Measurements from ENCODE around the gene VPS9D1.

The VPS9D1 gene

GRCh38 chr16:89732918-89733242 is 12.2 kb upstream of the VPS9D1 start:
- peaks cover 93% of the 10 kb centered on the region for H3K36me3 ChIP-seq (ENCODE audit: insufficient read depth, insufficient read length, low read length)
- no peaks in the 10 kb centered on the region for H3K9me3 ChIP-seq (ENCODE audit: insufficient read depth, low read length)

DNA sequence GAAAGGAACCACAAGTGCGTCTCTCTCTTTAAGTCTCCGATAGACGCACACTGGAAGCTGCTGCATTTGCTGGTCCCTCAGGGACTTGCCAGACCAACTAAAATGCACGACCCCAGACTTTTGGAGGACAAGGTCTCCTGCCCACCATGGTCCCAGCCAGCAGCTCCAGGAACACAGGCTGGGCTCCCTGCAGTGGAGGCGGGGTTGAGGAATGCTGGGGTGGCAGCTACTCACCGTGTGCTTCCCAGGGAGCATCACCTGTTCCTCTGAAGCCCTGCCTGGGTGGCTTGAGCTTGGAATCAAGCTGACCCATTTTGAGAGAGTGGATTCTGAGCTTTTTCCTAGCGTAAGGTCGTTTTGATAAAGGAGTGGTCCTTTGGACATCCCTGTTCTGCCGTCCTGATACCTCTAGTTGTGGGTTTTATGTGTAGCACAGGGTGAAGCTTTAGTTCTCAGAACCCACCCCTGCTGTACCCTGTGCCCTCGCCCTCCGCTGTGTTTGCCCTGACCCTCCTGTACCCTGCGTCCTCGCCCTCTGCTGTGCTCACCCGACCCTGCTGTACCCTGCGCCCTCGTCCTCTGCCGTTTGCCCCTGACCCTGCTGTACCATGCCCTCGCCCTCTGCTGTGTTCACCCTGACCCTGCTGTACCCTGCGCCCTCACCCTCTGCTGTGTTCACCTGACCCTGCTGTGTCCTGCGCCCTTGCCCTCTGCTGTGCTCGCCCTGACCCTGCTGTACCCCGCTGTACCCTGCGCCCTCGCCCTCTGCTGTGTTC is 11.6 kb upstream of the VPS9D1 start:
- Histone ChIP-seq H3K4me1 (ENCODE audit: insufficient read depth, insufficient read length) (peaks cover 19% of the 10 kb centered on the region), H3K9ac (ENCODE audit: insufficient read length, low read depth) (no peak overlapping the region), H3K9me3 (ENCODE audit: insufficient read depth, low read length) (no peaks in the 10 kb centered on the region), H3K27me3 (ENCODE audit: insufficient read depth, insufficient read length) (no peaks in the 10 kb centered on the region), H3K4me3 (ENCODE audit: insufficient read length, low read depth) (no peak overlapping the region), H3K36me3 (ENCODE audit: insufficient read depth, insufficient read length, low read length) (peaks cover 93% of the 10 kb centered on the region)
- DNase-seq (ENCODE audit: low read depth, low spot score): no peak
- TF ChIP-seq ZNF274 (IDR thresholded peaks at IDR 0.05; ENCODE audit: low read depth, low read length) (no peak), SUZ12 (IDR thresholded peaks at IDR 0.05; ENCODE audit: extremely low read depth, insufficient read depth, insufficient read length) (no peak), YY1 (IDR thresholded peaks at IDR 0.05; ENCODE audit: insufficient read depth, insufficient read length) (no peak)

More at GRCh38 chr16:89732918-89733242, 12.2 kb upstream of the VPS9D1 start:
- no peak for DNase-seq (ENCODE audit: low read depth, low spot score)
- TF ChIP-seq YY1 (IDR thresholded peaks at IDR 0.05; ENCODE audit: insufficient read depth, insufficient read length) (no peak), ZNF274 (IDR thresholded peaks at IDR 0.05; ENCODE audit: low read depth, low read length) (no peak), SUZ12 (IDR thresholded peaks at IDR 0.05; ENCODE audit: extremely low read depth, insufficient read depth, insufficient read length) (no peak)
- H3K9ac ChIP-seq (ENCODE audit: insufficient read length, low read depth): no peak overlapping the region
- no peak overlapping the region for H3K4me3 ChIP-seq (ENCODE audit: insufficient read length, low read depth)
- H3K4me1 ChIP-seq (ENCODE audit: insufficient read depth, insufficient read length): peaks cover 19% of the 10 kb centered on the region
- H3K27me3 ChIP-seq (ENCODE audit: insufficient read depth, insufficient read length): no peaks in the 10 kb centered on the region

DNA sequence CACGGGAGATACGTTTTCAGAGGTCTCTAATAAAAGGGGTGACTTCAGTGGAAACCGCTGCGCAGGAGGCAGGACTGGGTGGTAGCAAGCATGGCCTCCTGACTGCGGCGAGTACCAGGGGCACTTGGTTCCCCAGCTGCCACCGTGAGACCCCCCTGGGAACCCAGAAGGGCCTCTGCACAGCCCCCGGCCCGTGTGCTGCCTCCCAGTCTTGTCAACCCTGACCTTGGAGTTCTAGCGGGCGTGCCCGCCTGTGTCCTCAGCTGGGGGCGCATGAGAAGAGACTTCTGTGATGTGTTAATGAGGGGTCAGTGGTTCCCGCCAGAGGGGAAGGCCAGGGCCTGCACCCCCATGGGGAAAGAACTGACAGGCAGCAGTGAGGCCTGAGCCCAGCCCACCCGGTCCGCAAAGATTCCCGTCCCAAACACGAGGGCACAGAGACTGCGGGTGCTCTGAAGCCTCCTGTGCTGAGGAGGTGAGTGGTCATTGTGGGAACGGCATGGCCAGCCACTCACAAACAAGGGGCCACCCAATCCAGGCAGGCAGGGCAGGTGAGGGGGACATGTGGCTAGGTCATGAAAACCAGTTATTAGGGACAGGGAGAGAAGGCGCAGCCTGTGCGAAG is 10.0 kb upstream of the VPS9D1 start:
- no peak for DNase-seq (ENCODE audit: low read depth, low spot score)

DNA sequence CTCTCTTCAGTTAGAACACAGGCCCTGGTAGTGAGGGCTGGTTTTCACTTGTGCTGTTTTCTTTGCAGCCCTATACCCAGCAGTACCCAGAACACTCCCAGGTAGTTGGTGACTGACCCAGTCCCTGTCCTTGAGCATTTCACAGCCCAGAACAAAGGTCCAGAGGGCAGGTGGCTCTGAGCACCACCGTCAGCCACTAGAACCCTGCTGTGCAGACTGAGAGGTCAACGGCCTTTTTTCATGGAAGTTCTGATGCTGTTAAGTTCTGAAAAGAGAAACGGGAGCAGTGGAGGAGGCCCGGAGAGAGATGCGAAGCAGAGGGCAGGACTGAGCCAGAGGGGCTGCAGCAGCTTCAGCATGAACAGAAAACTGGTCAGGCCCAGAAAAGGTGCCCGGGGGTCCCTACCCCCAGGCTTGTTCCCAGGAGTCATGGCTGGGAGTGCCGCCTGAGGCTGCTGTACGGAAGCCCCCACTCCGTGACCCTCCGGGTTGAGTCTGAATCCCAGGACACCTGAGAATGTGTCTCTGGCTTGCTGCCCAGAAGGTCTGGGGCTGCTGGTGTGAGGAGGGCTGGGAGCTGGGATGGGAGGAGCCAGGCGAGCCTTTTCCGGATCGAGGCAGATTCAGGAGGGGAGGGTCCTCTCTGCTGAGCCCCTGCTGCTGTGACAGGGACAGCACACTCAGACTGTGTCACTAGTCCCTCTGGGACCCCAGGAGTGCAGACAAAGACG is 9.3 kb upstream of the VPS9D1 start:
- peak overlapping the region; percentile 64 for H3K9ac ChIP-seq (ENCODE audit: insufficient read length, low read depth)
- TF ChIP-seq YY1 (IDR thresholded peaks at IDR 0.05; ENCODE audit: insufficient read depth, insufficient read length) (no peak), SUZ12 (IDR thresholded peaks at IDR 0.05; ENCODE audit: extremely low read depth, insufficient read depth, insufficient read length) (no peak), ZNF274 (IDR thresholded peaks at IDR 0.05; ENCODE audit: low read depth, low read length) (no peak)
- H3K36me3 ChIP-seq (ENCODE audit: insufficient read depth, insufficient read length, low read length): peaks cover 80% of the 10 kb centered on the region
- H3K27me3 ChIP-seq (ENCODE audit: insufficient read depth, insufficient read length): no peaks in the 10 kb centered on the region
- no peak overlapping the region for H3K4me3 ChIP-seq (ENCODE audit: insufficient read length, low read depth)
- DNase-seq (ENCODE audit: low read depth, low spot score): no peak
- H3K4me1 ChIP-seq (ENCODE audit: insufficient read depth, insufficient read length): peaks cover 19% of the 10 kb centered on the region
- no peaks in the 10 kb centered on the region for H3K9me3 ChIP-seq (ENCODE audit: insufficient read depth, low read length)

More for the DNA sequence above, 10.0 kb upstream of the VPS9D1 start:
- H3K9ac ChIP-seq (ENCODE audit: insufficient read length, low read depth): peak overlapping the region; percentile 64
- peaks cover 19% of the 10 kb centered on the region for H3K4me1 ChIP-seq (ENCODE audit: insufficient read depth, insufficient read length)
- H3K9me3 ChIP-seq (ENCODE audit: insufficient read depth, low read length): no peaks in the 10 kb centered on the region
- TF ChIP-seq ZNF274 (IDR thresholded peaks at IDR 0.05; ENCODE audit: low read depth, low read length) (no peak), SUZ12 (IDR thresholded peaks at IDR 0.05; ENCODE audit: extremely low read depth, insufficient read depth, insufficient read length) (no peak), YY1 (IDR thresholded peaks at IDR 0.05; ENCODE audit: insufficient read depth, insufficient read length) (no peak)
- H3K27me3 ChIP-seq (ENCODE audit: insufficient read depth, insufficient read length): no peaks in the 10 kb centered on the region
- no peak overlapping the region for H3K4me3 ChIP-seq (ENCODE audit: insufficient read length, low read depth)
- peaks cover 83% of the 10 kb centered on the region for H3K36me3 ChIP-seq (ENCODE audit: insufficient read depth, insufficient read length, low read length)

- no peak overlapping the region for H3K4me3 ChIP-seq (ENCODE audit: insufficient read length, low read depth)
- peaks cover 3% of the 10 kb centered on the region for H3K27me3 ChIP-seq (ENCODE audit: insufficient read depth, insufficient read length)
- H3K4me1 ChIP-seq (ENCODE audit: insufficient read depth, insufficient read length): peaks cover 20% of the 10 kb centered on the region
- H3K36me3 ChIP-seq (ENCODE audit: insufficient read depth, insufficient read length, low read length): peaks cover 80% of the 10 kb centered on the region
- H3K9ac ChIP-seq (ENCODE audit: insufficient read length, low read depth): no peak overlapping the region
- no peaks in the 10 kb centered on the region for H3K9me3 ChIP-seq (ENCODE audit: insufficient read depth, low read length)
- TF ChIP-seq SUZ12 (IDR thresholded peaks at IDR 0.05; ENCODE audit: extremely low read depth, insufficient read depth, insufficient read length): no peak
- TF ChIP-seq YY1 (IDR thresholded peaks at IDR 0.05; ENCODE audit: insufficient read depth, insufficient read length): no peak
- TF ChIP-seq ZNF274 (IDR thresholded peaks at IDR 0.05; ENCODE audit: low read depth, low read length): no peak
- DNase-seq (ENCODE audit: low read depth, low spot score): no peak
These were observed 8.6 kb upstream of the VPS9D1 start for GRCh38 chr16:89729293-89729692.

GRCh38 chr16:89727406-89728120 is 6.9 kb upstream of the VPS9D1 start:
- Histone ChIP-seq H3K36me3 (ENCODE audit: insufficient read depth, insufficient read length, low read length) (peaks cover 80% of the 10 kb centered on the region), H3K27me3 (ENCODE audit: insufficient read depth, insufficient read length) (peaks cover 20% of the 10 kb centered on the region), H3K9me3 (ENCODE audit: insufficient read depth, low read length) (no peaks in the 10 kb centered on the region), H3K9ac (ENCODE audit: insufficient read length, low read depth) (no peak overlapping the region), H3K4me3 (ENCODE audit: insufficient read length, low read depth) (no peak overlapping the region), H3K4me1 (ENCODE audit: insufficient read depth, insufficient read length) (peaks cover 34% of the 10 kb centered on the region)
- no peak for DNase-seq (ENCODE audit: low read depth, low spot score)
- TF ChIP-seq SUZ12 (IDR thresholded peaks at IDR 0.05; ENCODE audit: extremely low read depth, insufficient read depth, insufficient read length) (no peak), YY1 (IDR thresholded peaks at IDR 0.05; ENCODE audit: insufficient read depth, insufficient read length) (no peak), ZNF274 (IDR thresholded peaks at IDR 0.05; ENCODE audit: low read depth, low read length) (no peak)

All from NT2/D1 (cell line).